Ishikawa (cell line): ENCODE measurements around the gene POU2F1.

ENCODE experiments used
- EP300 ChIP-seq: IDR thresholded peaks from 2 replicates; pipeline ENCODE4 v1.6.1; 2012; ENCODE audit warnings: borderline replicate concordance
- REST ChIP-seq: IDR thresholded peaks from 2 replicates; pipeline ENCODE4 v1.6.1; 2012; ENCODE audit warnings: low read depth, mild to moderate bottlenecking
- TAF1 ChIP-seq: IDR thresholded peaks from 2 replicates; pipeline ENCODE4 v1.6.1; 2012; ENCODE audit warnings: low read depth, mild to moderate bottlenecking

- TF ChIP-seq EP300 (no peak), TAF1 (no peak), REST (no peak)
Measured at GRCh38 chr1:167401260-167401873, 180.7 kb downstream of the POU2F1 start.
